Ectodermal cell (in vitro differentiated cells): ENCODE results near the gene PLD5. TPM values are rescaled to one million over a fixed set of nuclear protein-coding genes. Genes with fewer than 3 reads are reported as not detected.

ENCODE experiments used
- H3K27ac ChIP-seq: 2 replicates; pipeline ENCODE4 v1.7.0; 2013; ENCODE audit warnings: mild to moderate bottlenecking, low read depth, low read length; ENCODE audit not compliant: insufficient read depth, poor library complexity, severe bottlenecking
- H3K27me3 ChIP-seq: 2 replicates; pipeline ENCODE4 v1.7.0; 2013; ENCODE audit warnings: mild to moderate bottlenecking, low read length; ENCODE audit not compliant: insufficient read depth, control insufficient read depth, poor library complexity, severe bottlenecking
- H3K36me3 ChIP-seq: one replicate; pipeline ENCODE4 v1.7.0; 2013; ENCODE audit warnings: low read length; ENCODE audit not compliant: control insufficient read depth, insufficient read depth
- H3K4me1 ChIP-seq: one replicate; pipeline ENCODE4 v1.7.0; 2013; ENCODE audit warnings: low read length; ENCODE audit not compliant: control insufficient read depth, insufficient read depth
- H3K4me3 ChIP-seq: 2 replicates; pipeline ENCODE4 v1.7.0; 2013; ENCODE audit warnings: low read depth, low read length, control low read depth; ENCODE audit not compliant: insufficient read depth
- H3K9me3 ChIP-seq: 2 replicates; pipeline ENCODE4 v1.7.0; 2013; ENCODE audit warnings: mild to moderate bottlenecking, low read length, moderate library complexity; ENCODE audit not compliant: control insufficient read depth
- WGBS, 2 experiments: methylation state at CpG; one replicate each; pipeline ENCODE4 v1.1.7; 2013; ENCODE audit warnings: missing lambda C conversion rate in 2 of 2; 5-methylcytosine and 5-hydroxymethylcytosine counted together
- polyA plus RNA-seq, 4 experiments: library from polyadenylated mRNA; stranded (reverse); fragments of 50-300 nt; gene quantifications; one replicate each; pipeline ENCODE4 v1.2.3, GENCODE V29; 2013

Gene PLD5
- 2.7 TPM for polyA plus RNA-seq (2013, experiment 1 of 4)
- polyA plus RNA-seq (2013, experiment 2 of 4) = 2.4 TPM
- polyA plus RNA-seq (2013, experiment 3 of 4) = 2.2 TPM
- polyA plus RNA-seq (2013, experiment 4 of 4) = 2.2 TPM

DNA sequence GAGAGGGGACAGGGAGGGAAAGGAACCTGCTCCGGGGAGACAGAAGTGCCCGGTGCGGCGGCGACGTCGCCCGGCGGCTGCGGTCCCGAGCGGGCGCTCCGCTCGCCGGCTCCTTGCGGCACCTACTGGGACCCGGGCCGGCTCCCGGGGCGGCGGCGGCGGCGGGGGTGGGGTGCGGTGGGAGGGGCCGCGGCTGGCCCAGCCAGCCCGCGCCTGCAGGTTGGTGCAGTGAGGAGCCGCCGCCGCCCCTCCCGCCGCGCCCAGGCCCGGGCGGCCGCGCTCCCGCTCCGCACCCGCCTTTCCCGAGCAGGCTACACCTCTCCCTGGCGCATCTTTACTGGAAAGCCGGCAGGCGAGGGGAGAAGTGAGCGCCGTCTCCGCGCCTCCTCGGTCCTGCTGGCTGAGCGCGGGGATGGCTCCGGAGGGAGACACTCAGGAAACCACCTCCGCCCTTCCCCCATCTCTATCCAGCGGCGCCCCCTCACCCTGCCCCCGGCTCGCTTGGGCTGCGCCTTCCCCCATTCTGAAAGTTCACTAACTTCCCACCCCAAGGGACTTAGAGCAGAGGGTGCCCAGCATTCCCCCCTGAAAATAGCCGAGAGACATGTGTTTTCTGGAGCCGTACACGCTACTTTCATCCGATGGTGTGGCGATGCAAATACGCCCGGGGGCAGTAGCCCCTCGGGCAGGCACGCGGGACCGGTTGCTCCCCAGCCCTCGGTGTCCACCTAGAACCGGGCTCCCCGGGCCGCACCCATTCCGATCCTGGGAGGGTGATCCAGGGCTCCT, at the start of gene PLD5:
Gene PLD5 (minus strand): TSS at position 127 of the 789 bp plus-strand sequence.
- H3K27ac ChIP-seq = no peak within 1 kb of the TSS
- H3K9me3 ChIP-seq = no peaks in the 10 kb centered on the region
- no peaks in the 10 kb centered on the region for H3K36me3 ChIP-seq
- peak within 1 kb of the TSS; percentile 71 for H3K4me3 ChIP-seq
- 0% methylated on average over 77 of the region's 77 CpGs for WGBS, 2 experiments
- H3K4me1 ChIP-seq = peaks cover 3% of the 10 kb centered on the region
- peaks cover 47% of the 10 kb centered on the region for H3K27me3 ChIP-seq

DNA sequence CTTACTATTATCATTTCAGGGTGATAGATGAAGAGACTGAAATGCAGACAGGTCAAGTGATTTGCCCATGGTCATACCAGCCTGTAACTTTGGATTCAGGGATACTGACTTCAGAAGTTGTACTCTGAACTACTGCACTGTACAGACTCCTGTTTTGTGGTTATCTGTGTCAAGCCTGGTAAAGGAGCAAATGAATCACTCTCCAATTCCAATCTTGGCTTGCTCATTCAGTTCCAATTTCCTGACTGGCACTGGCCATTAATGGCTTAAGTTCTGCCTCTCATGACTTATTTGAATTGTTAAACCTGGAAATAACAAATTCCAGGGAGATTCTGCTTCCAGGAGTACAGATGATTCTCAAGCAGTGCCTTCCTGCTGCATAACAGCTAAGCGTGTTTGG, 45.4 kb upstream of the PLD5 start:
- Histone ChIP-seq H3K4me3 (no peak overlapping the region), H3K27me3 (no peaks in the 10 kb centered on the region), H3K27ac (no peak overlapping the region), H3K9me3 (no peaks in the 10 kb centered on the region), H3K36me3 (no peaks in the 10 kb centered on the region), H3K4me1 (no peaks in the 10 kb centered on the region)
- WGBS, 2 experiments = 89 to 93% methylated on average over 1 of the region's 1 CpG

DNA sequence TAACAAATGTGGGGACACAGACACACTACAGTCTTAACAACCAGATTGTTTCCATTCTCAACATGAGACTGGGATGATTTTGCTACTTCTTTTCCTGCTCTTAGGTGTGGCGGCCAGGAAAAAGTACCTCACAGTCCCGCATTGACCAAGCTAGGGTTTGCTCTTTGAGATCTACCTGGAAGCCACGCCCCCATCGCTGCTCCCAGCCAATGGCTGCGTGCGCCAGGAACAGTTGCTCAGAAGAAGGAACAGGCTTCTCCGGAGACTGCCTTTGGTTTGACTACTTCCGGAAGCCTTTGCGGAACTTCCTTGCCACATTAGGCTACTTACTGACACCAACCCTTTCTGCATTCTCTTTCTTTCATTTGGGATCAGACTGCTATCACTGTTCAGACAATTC, 44.2 kb upstream of the PLD5 start:
- no peak overlapping the region for H3K4me3 ChIP-seq
- 92 to 93% methylated on average over 9 of the region's 9 CpGs for WGBS, 2 experiments

DNA sequence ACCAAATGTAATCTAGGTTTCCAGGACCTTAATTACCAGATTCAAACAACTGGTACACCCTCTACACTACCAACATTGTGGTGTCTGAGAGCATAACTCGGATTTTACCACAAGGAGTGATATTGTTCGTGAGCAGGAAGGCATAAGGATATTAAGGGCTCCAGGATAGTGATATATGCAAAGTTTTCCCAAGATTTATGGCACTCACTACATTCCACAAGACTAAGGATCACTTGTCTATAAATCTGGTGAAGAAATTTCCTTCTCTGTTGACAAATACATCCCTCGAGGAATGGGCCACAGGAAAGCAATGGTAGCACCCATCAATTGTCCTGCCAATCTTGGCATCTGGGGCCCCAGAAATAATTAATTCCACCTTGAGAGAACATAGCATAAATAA, 43.1 kb upstream of the PLD5 start:
- Histone ChIP-seq H3K36me3 (no peaks in the 10 kb centered on the region), H3K4me1 (no peaks in the 10 kb centered on the region), H3K27ac (no peak overlapping the region), H3K27me3 (no peaks in the 10 kb centered on the region), H3K4me3 (no peak overlapping the region), H3K9me3 (no peaks in the 10 kb centered on the region)
- 75 to 100% methylated on average over 2 to 3 of the region's 3 CpGs for WGBS, 2 experiments

More for the DNA sequence above, 44.2 kb upstream of the PLD5 start:
- Histone ChIP-seq H3K27me3 (no peaks in the 10 kb centered on the region), H3K9me3 (no peaks in the 10 kb centered on the region), H3K4me1 (no peaks in the 10 kb centered on the region), H3K36me3 (no peaks in the 10 kb centered on the region), H3K27ac (no peak overlapping the region)

DNA sequence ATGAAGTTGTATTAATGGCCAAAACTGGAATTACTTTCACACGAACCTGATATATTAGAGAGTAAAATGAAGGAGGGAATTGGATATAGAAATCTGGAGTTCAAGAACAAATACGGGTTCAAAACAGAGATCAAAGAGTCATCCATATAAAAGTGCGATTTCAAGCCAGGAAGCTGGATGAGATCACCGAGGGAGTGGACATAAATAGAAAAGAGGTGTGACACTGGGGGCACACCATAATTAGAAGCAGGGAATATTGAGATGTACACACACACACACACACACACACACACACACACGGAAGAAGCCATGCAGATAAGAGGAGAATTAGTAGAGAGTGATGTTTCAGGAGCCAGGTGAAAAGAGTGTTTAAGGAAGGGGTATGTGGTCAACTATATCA, 32.3 kb upstream of the PLD5 start:
- H3K36me3 ChIP-seq = no peaks in the 10 kb centered on the region
- 98 to 99% methylated on average over 4 of the region's 5 CpGs for WGBS, 2 experiments
- no peak overlapping the region for H3K27ac ChIP-seq

DNA sequence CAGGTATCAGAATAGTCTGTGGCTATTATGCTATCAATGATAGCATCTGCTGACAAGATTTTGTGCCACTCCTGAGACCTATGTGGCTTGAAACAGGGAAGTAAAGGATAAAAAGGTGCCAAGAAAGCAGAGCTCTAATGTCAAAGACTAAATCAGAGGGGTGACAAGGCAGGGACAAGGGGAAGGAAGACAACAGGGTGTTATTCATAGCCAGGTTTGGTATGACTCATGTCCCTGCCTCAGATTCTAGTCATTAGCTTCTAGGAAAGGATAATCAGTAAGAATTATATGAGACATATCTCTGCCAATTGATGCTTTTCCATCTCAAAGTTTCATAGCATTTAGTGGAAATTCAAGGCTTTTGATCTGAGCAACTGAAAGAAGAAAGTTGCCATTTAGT, 31.8 kb upstream of the PLD5 start:
- no peaks in the 10 kb centered on the region for H3K9me3 ChIP-seq
- no peak overlapping the region for H3K27ac ChIP-seq
- H3K36me3 ChIP-seq = no peaks in the 10 kb centered on the region
- H3K4me3 ChIP-seq = no peak overlapping the region
- H3K4me1 ChIP-seq = no peaks in the 10 kb centered on the region
- H3K27me3 ChIP-seq = no peaks in the 10 kb centered on the region

More for the DNA sequence above, 32.3 kb upstream of the PLD5 start:
- no peaks in the 10 kb centered on the region for H3K27me3 ChIP-seq
- no peak overlapping the region for H3K4me3 ChIP-seq
- H3K9me3 ChIP-seq = no peaks in the 10 kb centered on the region
- H3K4me1 ChIP-seq = no peaks in the 10 kb centered on the region

DNA sequence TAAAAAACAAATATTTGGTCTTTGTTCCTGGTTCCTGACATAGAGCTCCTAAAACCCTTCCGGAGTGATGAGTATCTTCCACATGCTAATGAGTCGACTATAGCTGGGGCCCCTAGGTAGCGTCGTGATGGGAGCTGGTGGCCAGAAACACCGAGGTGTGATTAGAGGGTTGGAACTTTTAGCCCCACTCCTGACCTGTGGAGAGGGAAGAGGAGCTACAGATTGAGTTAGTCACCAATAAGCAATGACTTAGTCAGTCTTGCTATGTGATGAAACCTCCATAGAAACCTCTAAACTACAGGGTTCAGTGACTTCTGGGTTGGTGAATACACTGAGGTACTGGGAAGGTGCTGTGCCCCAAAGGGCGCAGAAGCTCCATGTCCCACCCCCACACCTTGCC, 30.1 kb upstream of the PLD5 start:
- Histone ChIP-seq H3K27me3 (no peaks in the 10 kb centered on the region), H3K9me3 (no peaks in the 10 kb centered on the region), H3K4me3 (no peak overlapping the region), H3K27ac (no peak overlapping the region), H3K36me3 (no peaks in the 10 kb centered on the region), H3K4me1 (no peaks in the 10 kb centered on the region)
- 79% methylated on average over 6 of the region's 6 CpGs for WGBS, 2 experiments

DNA sequence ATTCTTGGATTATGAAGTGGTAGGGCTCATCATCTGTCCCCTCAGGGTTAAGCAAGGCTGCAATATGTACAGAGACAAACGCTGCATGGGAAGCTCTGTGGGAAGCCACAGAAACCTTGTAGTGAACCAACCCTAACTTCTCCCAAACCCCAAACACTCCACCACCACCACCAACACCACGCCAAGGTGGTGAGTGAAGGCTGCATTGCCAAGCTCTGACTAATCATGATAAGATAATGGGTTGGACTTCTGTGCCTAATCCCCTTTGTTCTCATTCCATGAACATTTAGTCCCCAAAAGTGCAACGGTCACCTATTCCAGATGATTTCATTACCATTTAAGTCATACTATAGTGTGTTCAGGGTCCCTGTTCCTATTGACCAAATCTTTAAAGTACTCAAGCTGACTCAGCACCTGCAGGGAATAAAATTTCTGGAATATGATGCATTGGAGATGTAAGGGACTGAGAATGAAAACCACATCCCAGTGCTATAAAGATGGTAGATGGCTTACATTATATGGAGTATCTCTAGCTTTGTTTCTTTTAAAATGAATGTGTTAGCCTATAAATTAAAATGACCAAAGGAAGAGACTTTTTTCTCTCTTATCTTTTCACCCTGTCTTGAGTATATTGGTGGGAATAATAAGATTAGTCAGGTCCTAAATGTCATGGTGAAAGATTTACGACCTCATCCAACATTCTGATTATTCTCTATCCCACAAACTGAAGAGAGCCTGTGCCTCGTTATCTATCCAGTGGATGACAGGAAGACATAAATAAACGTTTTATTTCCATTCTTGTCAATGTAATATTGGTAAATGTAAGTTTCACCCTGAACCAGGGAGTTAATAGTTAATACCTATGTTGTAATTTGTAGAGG, 22.6 kb upstream of the PLD5 start:
- Histone ChIP-seq H3K27me3 (no peaks in the 10 kb centered on the region), H3K9me3 (no peaks in the 10 kb centered on the region), H3K4me1 (no peaks in the 10 kb centered on the region), H3K36me3 (no peaks in the 10 kb centered on the region), H3K4me3 (no peak overlapping the region), H3K27ac (no peak overlapping the region)
- WGBS, 2 experiments = 80 to 94% methylated on average over 5 to 6 of the region's 6 CpGs

DNA sequence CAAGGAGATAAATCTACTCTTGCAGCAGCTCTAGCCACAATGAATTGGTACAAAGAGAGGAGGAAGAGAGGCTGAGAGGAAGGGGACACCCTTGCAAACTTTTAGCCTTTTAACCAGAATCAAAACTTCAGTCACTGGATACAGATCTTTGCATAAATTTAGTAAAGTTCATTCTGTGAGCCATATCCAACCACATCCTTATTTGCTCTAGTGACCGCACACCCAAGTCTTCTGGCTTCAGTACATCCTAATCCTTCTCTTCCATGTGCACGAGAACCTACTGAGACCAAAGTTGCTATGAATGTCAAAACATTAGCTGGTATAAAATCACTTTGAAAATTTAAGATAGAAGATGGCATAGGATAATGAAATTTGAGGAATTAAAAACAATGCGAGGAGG, 21.9 kb upstream of the PLD5 start:
- H3K36me3 ChIP-seq = no peaks in the 10 kb centered on the region
- no peaks in the 10 kb centered on the region for H3K4me1 ChIP-seq
- 96 to 99% methylated on average over 3 of the region's 3 CpGs for WGBS, 2 experiments
- no peak overlapping the region for H3K27ac ChIP-seq
- H3K9me3 ChIP-seq = no peaks in the 10 kb centered on the region
- no peaks in the 10 kb centered on the region for H3K27me3 ChIP-seq
- H3K4me3 ChIP-seq = no peak overlapping the region

DNA sequence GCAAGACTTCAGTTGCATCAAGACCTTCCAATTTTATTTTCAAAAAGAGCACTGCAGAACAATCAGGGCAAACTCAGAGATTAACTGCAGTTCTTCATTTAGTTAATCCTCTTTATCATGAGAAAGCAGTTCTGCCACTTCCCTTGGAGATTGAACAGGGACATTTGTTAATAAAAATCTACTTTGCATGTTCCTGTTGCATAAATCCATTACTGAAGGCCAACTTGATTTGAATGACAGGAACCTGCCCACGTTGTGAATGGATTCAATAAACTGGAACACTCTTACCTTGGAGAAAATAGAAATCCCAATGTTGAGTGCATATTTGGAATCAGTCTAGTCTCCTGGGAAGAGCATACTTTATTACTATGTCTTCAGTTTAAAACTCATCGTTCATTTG, 19.6 kb upstream of the PLD5 start:
- WGBS, 2 experiments = 56 to 75% methylated on average over 2 of the region's 2 CpGs
- Histone ChIP-seq H3K27ac (no peak overlapping the region), H3K27me3 (no peaks in the 10 kb centered on the region), H3K9me3 (no peaks in the 10 kb centered on the region), H3K36me3 (no peaks in the 10 kb centered on the region), H3K4me1 (no peaks in the 10 kb centered on the region), H3K4me3 (no peak overlapping the region)
